ENCODE measurements around the gene CRB2. TPM values are rescaled to one million over a fixed set of nuclear protein-coding genes. Genes with fewer than 3 reads are reported as not detected.
A peak's percentile ranks its signal among the peaks of the same experiment; 100 is the strongest.

CRB2 gene
- total and polyA plus RNA-seq, 2 of the 13 experiments (the other 11 are each of a cell fraction or from before 2014, with no cell fraction given) = 0.01 to 0.29 TPM

DNA sequence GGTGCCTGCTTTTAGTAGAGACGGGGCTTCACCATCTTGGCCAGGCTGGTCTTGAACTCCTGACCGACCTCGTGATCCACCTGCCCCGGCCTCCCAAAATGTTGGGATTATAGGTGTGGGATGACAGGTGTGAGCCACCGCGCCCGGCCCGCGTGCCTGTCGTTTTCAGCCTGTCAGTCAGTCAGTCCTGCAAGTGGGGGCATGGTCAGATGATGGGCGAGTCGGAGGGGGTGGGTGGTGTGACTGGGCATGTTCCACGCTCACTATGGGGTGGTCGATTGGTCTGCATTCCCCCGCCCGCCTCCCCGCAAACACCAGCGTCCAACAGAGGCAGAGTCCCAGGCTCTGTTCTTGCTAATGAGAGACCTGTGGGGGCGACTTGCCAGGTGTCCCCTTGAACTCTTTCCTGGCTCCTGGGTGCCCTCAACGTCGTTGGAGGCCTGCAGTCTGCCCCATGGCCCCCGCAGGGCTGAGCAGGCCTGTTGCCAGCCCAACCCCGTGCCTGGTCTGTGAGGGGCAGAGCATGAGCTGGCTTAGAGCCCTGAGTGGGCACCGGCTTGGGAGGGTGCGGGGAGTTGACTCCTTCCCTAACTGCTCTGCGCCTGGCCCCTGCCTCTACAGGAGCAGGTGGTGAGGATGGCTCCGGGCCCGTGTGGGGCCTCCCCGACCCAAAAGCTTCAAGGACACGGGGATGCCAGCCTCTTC is 23.1 kb downstream of the CRB2 start:
- no peak overlapping the region for H3K9ac ChIP-seq (ENCODE audit: insufficient read depth, low read depth, low read length)
- BruUV-seq (replicated peaks) = no TSS peak
- no peaks in the 10 kb centered on the region for H3K9me3 ChIP-seq (ENCODE audit: low read length)
- CTCF ChIA-PET (ENCODE audit: low intra/inter-chr PET ratio, low total read pairs) = no interaction called here
- intact Hi-C loops (cut with micrococcal nuclease; ENCODE audit: unreplicated experiment) = no loop called here
- no peak for ATAC-seq
- no peak overlapping the region for H3K27ac ChIP-seq (ENCODE audit: extremely low read length, insufficient read depth, low read length)
- WGBS (ENCODE audit: low lambda C conversion rate) = 96% methylated on average over 7 of the region's 30 CpGs
- H3K4me3 ChIP-seq (replicated peaks in 1 of 3; ENCODE audit: insufficient read depth in 1 of 3, low read depth in 2 of 3, low read length in 3 of 3) = no peak overlapping the region
- peak; percentile 20; the same call in 1 of the 2 replicates for TF ChIP-seq KDM2A (CRISPR knock-in tag; IDR thresholded peaks at IDR 0.05; ENCODE audit: borderline replicate concordance, low read depth)
- TF ChIP-seq AGO2 (optimal IDR thresholded peaks at IDR 0.05; ENCODE audit: low read depth, low read length) = peak; percentile 75
- TF ChIP-seq MTERF4 (CRISPR knock-in tag; IDR thresholded peaks at IDR 0.05) = no peak
- no peak for FAIRE-seq
- no peak overlapping the region for H2AFZ ChIP-seq (ENCODE audit: low read length)
- no peak for DNase-seq (ENCODE audit: low spot score)
- no peaks in the 10 kb centered on the region for H4K20me1 ChIP-seq (ENCODE audit: insufficient read depth, low read length)
- no peak overlapping the region for H3K4me2 ChIP-seq (ENCODE audit: low read depth, low read length)
- peaks cover 40% of the 10 kb centered on the region for H3K4me1 ChIP-seq (ENCODE audit: insufficient read depth, low read length)
- H3K27me3 ChIP-seq (ENCODE audit: control insufficient read depth in 1 of 2, insufficient read depth in 2 of 2, low read length in 2 of 2) = no peaks in the 10 kb centered on the region
- POLR2A ChIA-PET = no interaction called here
- peaks cover 0 to 2% of the 10 kb centered on the region in 2 experiments; a peak in 3 of 5 replicates for H3K36me3 ChIP-seq (replicated peaks in 1 of 2; ENCODE audit: control insufficient read depth in 1 of 2, insufficient read depth in 2 of 2, low read length in 2 of 2)
- no peaks in the 10 kb centered on the region for H3K79me2 ChIP-seq (ENCODE audit: insufficient read depth, low read length)
- in situ Hi-C loops (cut with HindIII; ENCODE audit: extremely low pct_ligation_motif_present, low pct_unique_long_range_greater_than_20kb) = no loop called here

- Histone ChIP-seq H4K20me1 (ENCODE audit: insufficient read depth, low read length) (0 out of 2 replicates have a peak, but pooled peaks cover 5% of the 10 kb centered on the region), H3K27ac (ENCODE audit: extremely low read length, insufficient read depth, low read length) (no peak overlapping the region), H3K4me3 (replicated peaks in 1 of 3; ENCODE audit: insufficient read depth in 1 of 3, low read depth in 2 of 3, low read length in 3 of 3) (no peak overlapping the region), H3K9ac (ENCODE audit: insufficient read depth, low read depth, low read length) (no peak overlapping the region), H3K9me3 (ENCODE audit: low read length) (no peaks in the 10 kb centered on the region), H3K4me1 (ENCODE audit: insufficient read depth, low read length) (peaks cover 20% of the 10 kb centered on the region), H3K36me3 (replicated peaks in 1 of 2; ENCODE audit: control insufficient read depth in 1 of 2, insufficient read depth in 2 of 2, low read length in 2 of 2) (peaks cover 0 to 2% of the 10 kb centered on the region in 2 experiments; a peak in 3 of 5 replicates), H2AFZ (ENCODE audit: low read length) (no peak overlapping the region), H3K27me3 (ENCODE audit: control insufficient read depth in 1 of 2, insufficient read depth in 2 of 2, low read length in 2 of 2) (no peaks in the 10 kb centered on the region), H3K4me2 (ENCODE audit: low read depth, low read length) (no peak overlapping the region), H3K79me2 (ENCODE audit: insufficient read depth, low read length) (no peaks in the 10 kb centered on the region)
- ChIA-PET POLR2A (no interaction called here), CTCF (ENCODE audit: low intra/inter-chr PET ratio, low total read pairs) (no interaction called here)
- intact Hi-C loops (cut with micrococcal nuclease; ENCODE audit: unreplicated experiment) (no loop called here), in situ Hi-C loops (cut with HindIII; ENCODE audit: extremely low pct_ligation_motif_present, low pct_unique_long_range_greater_than_20kb) (no loop called here)
- TF ChIP-seq TBL1XR1 (IDR thresholded peaks at IDR 0.05; ENCODE audit: borderline replicate concordance, low read length, partially characterized antibody) (no peak), LCORL (IDR thresholded peaks at IDR 0.05) (no peak), LCORL (CRISPR knock-in tag; IDR thresholded peaks at IDR 0.05) (no peak), CAMTA2 (CRISPR knock-in tag; IDR thresholded peaks at IDR 0.05; ENCODE audit: borderline replicate concordance) (no peak)
- 94% methylated on average over 11 of the region's 28 CpGs for WGBS (ENCODE audit: low lambda C conversion rate)
- no peak for FAIRE-seq
- ATAC-seq = no peak
- no TSS peak for BruUV-seq (replicated peaks)
- no peak for DNase-seq (ENCODE audit: low spot score)
Measured at GRCh38 chr9:123380852-123381705, 25.1 kb downstream of the CRB2 start.
